Activated CD4-positive, alpha-beta T cell treated with anti-CD3 and anti-CD28 coated beads, Interleukin-2, amount 50 U/mL, for 16 hours (primary cell): Measurements from ENCODE around the gene GBF1.

Experiments
- DNase-seq: peaks from one replicate; pipeline ENCODE4 v3.0.0-alpha.2; 2020

The GBF1 gene

GRCh38 chr10:102425444-102425843, 180.1 kb downstream of the GBF1 start:
- no peak for DNase-seq

GRCh38 chr10:102426803-102427287, 181.5 kb downstream of the GBF1 start:
- DNase-seq: no peak

GRCh38 chr10:102429468-102429867, 184.1 kb downstream of the GBF1 start:
- no peak for DNase-seq

- DNase-seq: no peak
These were observed 186.3 kb downstream of the GBF1 start for GRCh38 chr10:102431452-102432124.
